Glutamatergic neuron (in vitro differentiated cells): Measurements from ENCODE around the gene TIE1. TPM values are rescaled to one million over a fixed set of nuclear protein-coding genes. Genes with fewer than 3 reads are reported as not detected.

Source experiments
- DNase-seq: peaks from one replicate; pipeline ENCODE4 v3.0.0; 2022
- H3K27ac Mint-ChIP-seq: one replicate; pipeline ENCODE4 v1.8.0; 2020; ENCODE audit warnings: mild to moderate bottlenecking, mixed read lengths, inconsistent platforms; ENCODE audit not compliant: unreplicated experiment
- H3K27me3 Mint-ChIP-seq: one replicate; pipeline ENCODE4 v1.8.0; 2020; ENCODE audit warnings: mild to moderate bottlenecking, moderate library complexity, mixed read lengths, inconsistent platforms; ENCODE audit not compliant: unreplicated experiment
- H3K36me3 Mint-ChIP-seq: one replicate; pipeline ENCODE4 v1.8.0; 2020; ENCODE audit warnings: mild to moderate bottlenecking, mixed read lengths, inconsistent platforms; ENCODE audit not compliant: unreplicated experiment
- H3K4me1 Mint-ChIP-seq: one replicate; pipeline ENCODE4 v1.8.0; 2020; ENCODE audit warnings: mild to moderate bottlenecking, low read depth, mixed read lengths, inconsistent platforms; ENCODE audit not compliant: unreplicated experiment
- H3K4me3 Mint-ChIP-seq: one replicate; pipeline ENCODE4 v1.8.0; 2020; ENCODE audit warnings: mild to moderate bottlenecking, mixed read lengths, inconsistent platforms; ENCODE audit not compliant: unreplicated experiment
- H3K9me3 Mint-ChIP-seq: one replicate; pipeline ENCODE4 v1.8.0; 2020; ENCODE audit warnings: mild to moderate bottlenecking, moderate library complexity, mixed read lengths, inconsistent platforms; ENCODE audit not compliant: unreplicated experiment
- CTCF ChIP-seq: fragments of 200-600 bp; sonication (generic); IDR thresholded peaks from one replicate; pipeline ENCODE4 v1.5.0; 2021; ENCODE audit not compliant: partially characterized antibody, unreplicated experiment
- total RNA-seq: library from RNA; stranded (reverse); fragmentation: NEBNext Ultra II Directional; extraction: Animal tissue kit (Norgen Biotek cat#: 25700); gene quantifications from one replicate; pipeline ENCODE4 v1.2.1, GENCODE V29; 2021; ENCODE audit not compliant: unreplicated experiment

TIE1 gene
- total RNA-seq, 1 donor from 2014 or later, result 11.3 TPM

- Mint-ChIP-seq H3K4me3 (no peak overlapping the region), H3K27ac (no peak overlapping the region), H3K27me3 (peaks cover 3% of the 10 kb centered on the region), H3K4me1 (peaks cover 13% of the 10 kb centered on the region), H3K36me3 (no peaks in the 10 kb centered on the region), H3K9me3 (peaks cover 7% of the 10 kb centered on the region)
- TF ChIP-seq CTCF, result no peak
- DNase-seq, result no peak
Observed at GRCh38 chr1:43352351-43352705, 51.5 kb downstream of the TIE1 start.

- H3K4me1 Mint-ChIP-seq, result peaks cover 11% of the 10 kb centered on the region
- H3K27ac Mint-ChIP-seq, result no peak overlapping the region
- no peak overlapping the region for H3K4me3 Mint-ChIP-seq
- peaks cover 7% of the 10 kb centered on the region for H3K9me3 Mint-ChIP-seq
- no peak for TF ChIP-seq CTCF
- peaks cover 3% of the 10 kb centered on the region for H3K27me3 Mint-ChIP-seq
- no peak for DNase-seq
- no peaks in the 10 kb centered on the region for H3K36me3 Mint-ChIP-seq
Observed at GRCh38 chr1:43352881-43353280, 52.1 kb downstream of the TIE1 start.

- Mint-ChIP-seq H3K4me1 (peaks cover 8% of the 10 kb centered on the region), H3K27ac (no peak overlapping the region), H3K4me3 (no peak overlapping the region), H3K36me3 (no peaks in the 10 kb centered on the region), H3K27me3 (peaks cover 3% of the 10 kb centered on the region), H3K9me3 (peaks cover 5% of the 10 kb centered on the region)
- no peak for DNase-seq
- no peak for TF ChIP-seq CTCF
Observed at GRCh38 chr1:43354471-43354870, 53.7 kb downstream of the TIE1 start.

- H3K9me3 Mint-ChIP-seq, result peaks cover 4% of the 10 kb centered on the region
Observed at GRCh38 chr1:43354936-43355335, 54.2 kb downstream of the TIE1 start.

GRCh38 chr1:43357251-43357650, 56.5 kb downstream of the TIE1 start:
- Mint-ChIP-seq H3K36me3 (no peaks in the 10 kb centered on the region), H3K27ac (no peak overlapping the region), H3K4me1 (peaks cover 9% of the 10 kb centered on the region), H3K9me3 (peaks cover 4% of the 10 kb centered on the region), H3K27me3 (peaks cover 2% of the 10 kb centered on the region), H3K4me3 (no peak overlapping the region)
- no peak for DNase-seq
- TF ChIP-seq CTCF, result no peak

More at GRCh38 chr1:43354936-43355335, 54.2 kb downstream of the TIE1 start:
- H3K4me3 Mint-ChIP-seq, result no peak overlapping the region
- DNase-seq, result no peak
- TF ChIP-seq CTCF, result no peak
- H3K27me3 Mint-ChIP-seq, result peaks cover 2% of the 10 kb centered on the region
- H3K36me3 Mint-ChIP-seq, result no peaks in the 10 kb centered on the region
- H3K27ac Mint-ChIP-seq, result no peak overlapping the region
- H3K4me1 Mint-ChIP-seq, result peaks cover 7% of the 10 kb centered on the region
